Effector memory CD8-positive, alpha-beta T cell (primary cell): ENCODE measurements around the gene DHCR7.

Experiments
- ATAC-seq: fragments of 150-1000 bp; cut with Tn5 transposase; replicated peaks from 2 replicates; pipeline ENCODE4 v1.10.0; 2021; ENCODE audit warnings: mild to moderate bottlenecking, moderate library complexity
- DNase-seq, 3 experiments: peaks; one replicate each; pipeline ENCODE4 v3.0.0; 2021
- H3K27ac Mint-ChIP-seq, 2 donors: one replicate each; pipeline ENCODE4 v1.8.0; 2022; ENCODE audit warnings: mild to moderate bottlenecking in 2 of 2, mixed read lengths in 2 of 2, moderate library complexity in 2 of 2
- H3K27me3 Mint-ChIP-seq, 2 donors: one replicate each; pipeline ENCODE4 v1.8.0; 2022; ENCODE audit warnings: mixed read lengths in 2 of 2
- H3K36me3 Mint-ChIP-seq: one replicate; pipeline ENCODE4 v1.8.0; 2022; ENCODE audit warnings: mild to moderate bottlenecking, moderate library complexity, mixed read lengths; ENCODE audit not compliant: insufficient read depth
- H3K4me1 Mint-ChIP-seq, 2 donors: one replicate each; pipeline ENCODE4 v1.8.0; 2022; ENCODE audit warnings: low read depth in 2 of 2, mixed read lengths in 2 of 2
- H3K4me3 Mint-ChIP-seq, 2 donors: one replicate each; pipeline ENCODE4 v1.8.0; 2022; ENCODE audit warnings: mild to moderate bottlenecking in 2 of 2, mixed read lengths in 2 of 2, moderate library complexity in 2 of 2
- H3K9me3 Mint-ChIP-seq, 2 donors: one replicate each; pipeline ENCODE4 v1.8.0; 2022; ENCODE audit warnings: mixed read lengths in 2 of 2

The DHCR7 gene

GRCh38 chr11:71485063-71485399 is 36.8 kb upstream of the DHCR7 start:
- peak overlapping the region in 1 of 2 donors; percentile 16 for H3K27ac Mint-ChIP-seq
- H3K9me3 Mint-ChIP-seq = no peaks in the 10 kb centered on the region
- H3K4me1 Mint-ChIP-seq = peaks cover 6 to 8% of the 10 kb centered on the region in 2 donors
- H3K4me3 Mint-ChIP-seq = no peak overlapping the region
- no peaks in the 10 kb centered on the region for H3K27me3 Mint-ChIP-seq
- peaks cover 52% of the 10 kb centered on the region for H3K36me3 Mint-ChIP-seq
- ATAC-seq = no peak
- no peak for DNase-seq

DNA sequence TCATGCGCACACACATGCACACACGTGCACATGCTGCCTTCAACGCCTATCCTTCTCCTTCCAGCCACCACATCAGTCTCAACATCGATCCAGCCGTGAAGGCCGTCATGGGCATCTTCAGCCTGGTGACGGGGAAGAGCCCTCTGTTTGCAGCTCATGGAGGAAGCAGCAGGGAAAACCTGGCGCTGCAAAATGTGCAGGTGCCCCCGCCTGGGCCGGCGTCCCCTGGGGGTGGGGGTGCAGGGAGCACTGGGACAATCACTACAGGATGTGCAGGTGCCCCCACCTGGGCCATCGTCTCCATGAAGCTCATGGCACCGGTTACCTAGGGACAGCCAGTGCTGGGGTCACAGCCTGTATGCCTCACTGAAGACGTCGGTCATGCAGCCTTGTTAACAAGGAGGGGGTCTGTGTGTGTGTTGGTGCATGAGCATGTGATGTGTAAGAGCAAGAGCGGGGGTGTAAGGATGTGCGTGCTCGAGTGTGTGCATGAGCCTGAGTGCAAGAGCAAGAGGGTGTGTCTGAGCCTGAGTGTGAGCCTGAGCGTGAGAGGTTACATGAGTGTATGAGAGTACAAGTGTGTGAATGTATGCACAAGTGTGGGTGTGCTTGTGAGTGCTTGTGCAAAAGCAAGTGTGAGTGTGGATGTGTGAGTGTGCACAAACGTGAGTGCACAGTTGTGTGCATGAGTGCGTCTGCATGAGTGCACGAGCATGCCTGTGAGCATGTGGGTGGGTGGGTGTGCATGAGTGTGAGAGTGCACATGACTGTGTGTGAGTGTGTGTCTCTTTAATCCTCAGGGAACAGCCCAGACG is 36.3 kb upstream of the DHCR7 start:
- Mint-ChIP-seq H3K4me3 (no peak overlapping the region), H3K27me3 (no peaks in the 10 kb centered on the region), H3K36me3 (peaks cover 57% of the 10 kb centered on the region), H3K27ac (no peak overlapping the region), H3K9me3 (no peaks in the 10 kb centered on the region), H3K4me1 (peaks cover 6 to 8% of the 10 kb centered on the region in 2 donors)
- ATAC-seq (no peak), DNase-seq (no peak)

- DNase-seq = no peak
- no peak for ATAC-seq
- peak overlapping the region in 1 of 2 donors; percentile 26 for H3K27ac Mint-ChIP-seq
- H3K4me1 Mint-ChIP-seq = peaks cover 5 to 6% of the 10 kb centered on the region in 2 donors
- no peaks in the 10 kb centered on the region for H3K9me3 Mint-ChIP-seq
- no peak overlapping the region for H3K4me3 Mint-ChIP-seq
- no peaks in the 10 kb centered on the region for H3K27me3 Mint-ChIP-seq
- peaks cover 64% of the 10 kb centered on the region for H3K36me3 Mint-ChIP-seq
Observed at GRCh38 chr11:71483692-71484091, 35.5 kb upstream of the DHCR7 start.

DNA sequence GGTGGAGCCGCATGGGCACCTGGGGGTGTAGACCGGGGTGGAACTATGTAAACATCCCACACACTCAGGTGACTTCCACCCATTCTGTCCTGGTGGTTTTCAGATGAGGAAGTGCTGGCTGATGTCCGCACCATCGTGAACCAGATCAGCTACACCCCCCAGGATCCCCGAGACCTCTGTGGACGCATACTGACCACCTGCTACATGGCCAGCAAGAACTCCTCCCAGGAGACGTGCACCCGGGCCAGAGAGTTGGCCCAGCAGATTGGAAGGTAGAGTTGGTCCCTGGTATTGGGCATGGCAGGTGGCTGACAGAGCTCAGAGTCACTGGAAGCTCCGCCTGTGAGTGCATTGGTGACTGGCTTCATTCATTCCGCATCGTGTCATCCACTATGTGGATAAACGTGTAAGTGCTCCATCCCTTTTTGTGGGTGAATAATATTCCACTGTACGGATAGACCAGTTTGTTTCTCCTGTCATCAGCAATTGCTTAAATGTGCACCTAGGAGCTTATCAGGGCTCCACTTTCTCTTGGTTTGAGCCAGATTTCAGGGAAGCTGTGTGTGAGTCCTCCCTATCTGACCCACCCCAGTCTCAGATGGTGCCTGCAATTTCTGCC is 34.7 kb upstream of the DHCR7 start:
- H3K4me1 Mint-ChIP-seq = peaks cover 0 to under 1% of the 10 kb centered on the region in 2 donors
- H3K9me3 Mint-ChIP-seq = no peaks in the 10 kb centered on the region
- peak overlapping the region in 1 of 2 donors; percentile 26 for H3K27ac Mint-ChIP-seq
- no peaks in the 10 kb centered on the region for H3K27me3 Mint-ChIP-seq
- ATAC-seq (no peak), DNase-seq (no peak)
- H3K36me3 Mint-ChIP-seq = peaks cover 60% of the 10 kb centered on the region
- no peak overlapping the region for H3K4me3 Mint-ChIP-seq

- ATAC-seq (no peak), DNase-seq (no peak)
- Mint-ChIP-seq H3K9me3 (no peaks in the 10 kb centered on the region), H3K4me1 (no peaks in the 10 kb centered on the region), H3K36me3 (peaks cover 53% of the 10 kb centered on the region), H3K27ac (no peak overlapping the region), H3K27me3 (no peaks in the 10 kb centered on the region), H3K4me3 (no peak overlapping the region)
Observed at GRCh38 chr11:71482216-71482615, 34.0 kb upstream of the DHCR7 start.

DNA sequence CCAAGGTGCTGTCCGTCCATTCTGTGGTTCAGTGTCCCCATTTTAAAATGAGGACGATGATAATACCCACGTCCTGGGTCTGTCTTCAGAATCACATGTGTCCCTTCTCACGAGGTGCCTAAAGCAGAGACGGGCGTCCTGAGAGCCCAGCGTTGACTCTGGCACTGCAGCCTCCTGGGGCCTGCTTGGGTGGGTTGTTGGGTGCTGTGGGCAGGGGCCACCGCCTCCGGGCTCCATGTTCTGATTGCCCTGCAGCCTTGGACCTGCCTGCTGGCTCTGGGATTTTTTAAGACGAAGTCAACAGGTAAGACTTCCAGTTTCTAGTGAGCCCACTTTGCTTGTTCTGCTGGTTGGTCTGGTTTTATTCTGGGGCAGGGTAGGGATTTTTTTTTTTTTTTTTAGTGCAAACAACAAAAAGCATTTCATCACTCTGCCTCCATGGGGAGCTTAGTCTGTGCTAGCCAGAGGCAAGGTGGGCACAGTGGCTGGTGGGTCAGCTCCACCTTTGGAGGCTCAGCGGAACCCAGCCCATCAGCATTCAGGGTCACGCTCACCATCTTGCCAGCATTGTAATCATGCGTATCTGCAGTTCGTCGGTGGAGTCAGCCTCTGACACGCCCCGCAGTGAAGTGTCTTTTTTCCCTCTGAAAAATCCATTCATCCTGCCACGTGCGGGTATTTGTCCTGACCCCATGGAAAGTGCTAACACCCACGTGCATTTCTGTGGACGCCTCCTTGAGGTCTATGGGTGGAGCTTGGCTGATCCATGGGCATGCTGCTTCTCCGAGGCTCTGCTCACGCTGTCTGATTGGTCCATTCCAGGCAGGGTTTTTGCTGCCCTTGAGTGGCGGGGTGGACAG is 33.1 kb upstream of the DHCR7 start:
- no peak for ATAC-seq

GRCh38 chr11:71478528-71478840 is 30.3 kb upstream of the DHCR7 start:
- H3K4me1 Mint-ChIP-seq = no peaks in the 10 kb centered on the region
- DNase-seq = no peak

More for the DNA sequence above, 33.1 kb upstream of the DHCR7 start:
- Mint-ChIP-seq H3K36me3 (peaks cover 45% of the 10 kb centered on the region), H3K9me3 (no peaks in the 10 kb centered on the region), H3K27me3 (no peaks in the 10 kb centered on the region), H3K4me1 (no peaks in the 10 kb centered on the region), H3K27ac (no peak overlapping the region), H3K4me3 (no peak overlapping the region)
- DNase-seq = no peak

DNA sequence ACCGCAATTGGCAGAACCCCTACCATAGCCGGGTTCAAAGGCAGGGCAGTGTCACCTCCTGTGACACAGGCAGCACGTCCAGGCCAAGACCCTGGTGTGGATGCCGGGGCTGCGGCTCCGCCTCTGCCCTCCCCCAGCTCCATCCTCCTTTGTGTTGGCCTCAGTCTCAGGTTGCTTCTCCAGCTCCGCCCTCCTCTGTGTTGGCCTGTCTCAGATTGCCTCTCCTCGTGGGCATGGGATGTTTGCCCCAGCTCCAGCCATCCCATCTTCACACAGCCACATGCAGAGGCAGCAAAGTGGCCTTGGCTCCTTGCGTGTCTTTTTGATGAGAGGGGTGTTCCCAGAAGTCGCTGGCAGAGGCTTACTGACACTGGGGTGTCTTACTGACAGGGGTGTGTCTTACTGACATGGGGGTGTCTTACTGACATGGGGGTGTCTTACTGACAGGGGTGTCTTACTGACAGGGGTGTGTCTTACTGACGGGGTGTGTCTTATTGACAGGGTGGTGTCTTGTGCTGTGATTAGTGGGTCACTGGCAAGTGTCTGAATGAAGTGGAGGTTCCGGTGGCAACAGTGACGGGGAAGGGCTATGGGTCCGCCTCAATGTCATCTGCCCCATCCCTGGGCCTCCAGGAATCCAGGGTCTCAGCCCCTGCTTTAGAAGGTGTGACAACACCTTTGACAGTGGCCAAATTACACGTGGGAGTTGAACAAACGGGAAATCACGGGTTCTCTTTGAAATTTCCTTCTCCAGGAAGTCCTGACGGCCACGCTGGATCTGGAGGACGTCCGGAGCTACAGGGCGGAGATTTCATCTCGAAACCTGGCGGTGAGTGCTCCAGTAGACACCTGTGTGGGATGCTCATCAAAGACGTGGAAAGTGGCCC is 29.7 kb upstream of the DHCR7 start:
- H3K36me3 Mint-ChIP-seq = peaks cover 35% of the 10 kb centered on the region

More at GRCh38 chr11:71478528-71478840, 30.3 kb upstream of the DHCR7 start:
- no peaks in the 10 kb centered on the region for H3K9me3 Mint-ChIP-seq
- H3K27ac Mint-ChIP-seq = no peak overlapping the region
- ATAC-seq = no peak
- H3K36me3 Mint-ChIP-seq = peaks cover 40% of the 10 kb centered on the region
- H3K27me3 Mint-ChIP-seq = no peaks in the 10 kb centered on the region
- H3K4me3 Mint-ChIP-seq = no peak overlapping the region

GRCh38 chr11:71476926-71477640 is 28.9 kb upstream of the DHCR7 start:
- H3K9me3 Mint-ChIP-seq = no peaks in the 10 kb centered on the region
- no peaks in the 10 kb centered on the region for H3K4me1 Mint-ChIP-seq
- H3K36me3 Mint-ChIP-seq = peaks cover 43% of the 10 kb centered on the region
- no peak for ATAC-seq
- H3K27ac Mint-ChIP-seq = no peak overlapping the region
- no peak overlapping the region for H3K4me3 Mint-ChIP-seq
- H3K27me3 Mint-ChIP-seq = no peaks in the 10 kb centered on the region
- DNase-seq = no peak

More for the DNA sequence above, 29.7 kb upstream of the DHCR7 start:
- Mint-ChIP-seq H3K27me3 (no peaks in the 10 kb centered on the region), H3K9me3 (no peaks in the 10 kb centered on the region), H3K27ac (peak overlapping the region in 1 of 2 donors; percentile 53), H3K4me1 (no peaks in the 10 kb centered on the region), H3K4me3 (no peak overlapping the region)
- ATAC-seq (no peak), DNase-seq (no peak)

DNA sequence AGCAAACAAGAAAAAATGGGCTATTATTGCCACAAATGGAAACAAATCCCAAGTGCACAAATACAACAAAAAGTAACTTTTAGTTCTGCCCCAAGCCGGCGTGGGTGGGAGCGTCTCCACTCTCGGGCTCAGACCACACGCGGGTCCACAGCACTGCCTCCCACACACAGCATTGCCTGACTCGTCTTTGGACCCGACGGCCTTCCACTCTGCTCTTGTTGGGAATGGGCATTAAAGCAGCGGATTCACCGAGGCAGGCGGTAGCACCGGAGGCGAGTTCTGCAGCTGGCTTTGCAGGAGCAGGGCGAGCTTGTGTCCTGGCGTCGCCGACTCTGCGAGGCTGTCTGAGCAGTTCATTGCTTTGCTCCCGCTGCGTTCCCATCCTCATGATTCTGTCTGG is 27.8 kb upstream of the DHCR7 start:
- Mint-ChIP-seq H3K27ac (no peak overlapping the region), H3K27me3 (no peaks in the 10 kb centered on the region), H3K4me1 (no peaks in the 10 kb centered on the region), H3K4me3 (no peak overlapping the region), H3K36me3 (peaks cover 39% of the 10 kb centered on the region), H3K9me3 (no peaks in the 10 kb centered on the region)
- no peak for DNase-seq
- no peak for ATAC-seq

GRCh38 chr11:71474771-71475483 is 26.7 kb upstream of the DHCR7 start:
- peaks cover 32% of the 10 kb centered on the region for H3K36me3 Mint-ChIP-seq
- H3K27ac Mint-ChIP-seq = no peak overlapping the region
- no peak overlapping the region for H3K4me3 Mint-ChIP-seq
- no peaks in the 10 kb centered on the region for H3K27me3 Mint-ChIP-seq
- ATAC-seq (no peak), DNase-seq (no peak)
- H3K4me1 Mint-ChIP-seq = no peaks in the 10 kb centered on the region
- H3K9me3 Mint-ChIP-seq = no peaks in the 10 kb centered on the region

DNA sequence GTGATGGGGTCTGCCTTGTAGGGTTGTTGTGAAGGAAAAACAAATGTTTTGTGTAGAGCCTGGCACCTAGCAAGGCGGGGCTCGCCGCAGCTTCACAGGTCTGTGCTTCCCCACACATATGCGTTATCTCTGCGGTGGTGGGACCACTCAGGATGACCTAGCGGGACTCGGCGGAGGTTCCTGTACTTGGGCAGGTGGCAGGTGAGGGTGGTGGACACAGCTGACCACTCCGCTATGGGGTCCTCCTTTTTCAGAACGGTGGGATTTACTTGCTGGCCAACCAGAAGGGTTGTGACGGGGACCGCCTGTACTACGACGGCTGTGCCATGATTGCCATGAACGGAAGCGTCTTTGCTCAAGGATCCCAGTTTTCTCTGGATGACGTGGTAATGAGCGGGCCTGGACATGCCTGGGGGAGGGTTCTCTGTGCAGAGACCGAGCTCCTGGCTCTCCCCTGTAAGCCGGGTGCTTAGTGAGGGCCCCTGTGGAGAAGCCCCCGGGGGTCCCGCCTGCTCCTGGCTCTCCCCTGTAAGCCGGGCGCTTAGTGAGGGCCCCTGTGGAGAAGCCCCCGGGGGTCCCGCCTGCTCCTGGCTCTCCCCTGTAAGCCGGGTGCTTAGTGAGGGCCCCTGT is 26.1 kb upstream of the DHCR7 start:
- Mint-ChIP-seq H3K9me3 (no peaks in the 10 kb centered on the region), H3K27ac (no peak overlapping the region), H3K36me3 (peaks cover 25% of the 10 kb centered on the region), H3K4me3 (no peak overlapping the region), H3K4me1 (no peaks in the 10 kb centered on the region), H3K27me3 (no peaks in the 10 kb centered on the region)
- no peak for ATAC-seq
- DNase-seq = no peak
